H1 (cell line): ENCODE measurements around the gene CPA3. TPM values are rescaled to one million over a fixed set of nuclear protein-coding genes. Genes with fewer than 3 reads are reported as not detected.

Experiments used
- CHD1 ChIP-seq: IDR thresholded peaks from 2 replicates; pipeline ENCODE4 v1.6.1; 2012; ENCODE audit warnings: low read depth, low read length, improper control_type of control experiment
- NANOG ChIP-seq: IDR thresholded peaks from 2 replicates; pipeline ENCODE4 v1.6.1; 2011; ENCODE audit warnings: low read length, low read depth, mild to moderate bottlenecking, inconsistent platforms; ENCODE audit not compliant: insufficient read depth, poor library complexity, severe bottlenecking
- polyA plus RNA-seq, 7 experiments: library from polyadenylated mRNA; depleted of rRNA in 3 of 7; stranded (reverse) in 5 of 7; unstranded in 2 of 7; fragments of >200 nt in 5 of 7; fragments of 200-250 nt in 2 of 7; gene quantifications; 1 replicate in 5 of 7; 2 replicates in 1 of 7; 4 replicates in 1 of 7; pipeline versions ENCODE4 v1.2.1 to v1.2.3, GENCODE V29; 2011 to 2013; ENCODE audit warnings: missing spikeins in 2 of 7, mixed read lengths in 2 of 7
- total RNA-seq: library from RNA; stranded (reverse); fragmentation: NEBNext Ultra II Directional; extraction: Animal tissue kit (Norgen Biotek cat#: 25700); gene quantifications from 2 replicates; pipeline ENCODE4 v1.2.1, GENCODE V29; 2021

The CPA3 gene
- total and polyA plus RNA-seq, 2 of the 8 experiments (the other 6 are each of a cell fraction or from before 2014, with no cell fraction given) = not detected

GRCh38 chr3:148937467-148938255, 72.6 kb downstream of the CPA3 start (continued):
- TF ChIP-seq CHD1 = no peak
- TF ChIP-seq NANOG = no peak
